ENCODE results near the gene FAM98C.
"Not testable (repeated sequence)": the region's sequence is repeated elsewhere in the genome, so short reads cannot be mapped to it uniquely, and the experiment has no call there.

FAM98C gene

DNA sequence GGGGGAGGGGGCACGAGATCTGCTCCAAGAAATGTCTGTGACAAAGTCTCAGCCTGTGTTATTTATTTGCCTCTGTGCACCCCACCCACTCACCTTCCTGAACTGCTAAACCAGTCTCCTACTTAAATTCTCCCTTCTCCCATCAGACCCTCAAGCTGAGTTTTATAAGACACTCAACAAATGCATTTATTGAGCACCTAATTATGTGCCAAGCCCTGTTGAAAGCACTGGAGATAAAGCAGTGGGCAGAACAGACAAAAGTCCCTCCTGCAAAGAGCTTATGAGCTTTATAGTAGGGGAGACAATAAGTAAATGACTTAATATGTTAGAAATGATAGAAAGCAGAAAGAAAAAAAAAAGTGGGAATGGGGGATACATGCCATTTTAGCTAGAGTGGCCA, 3.4 kb upstream of the FAM98C start:
- DNase-seq: no peak

DNA sequence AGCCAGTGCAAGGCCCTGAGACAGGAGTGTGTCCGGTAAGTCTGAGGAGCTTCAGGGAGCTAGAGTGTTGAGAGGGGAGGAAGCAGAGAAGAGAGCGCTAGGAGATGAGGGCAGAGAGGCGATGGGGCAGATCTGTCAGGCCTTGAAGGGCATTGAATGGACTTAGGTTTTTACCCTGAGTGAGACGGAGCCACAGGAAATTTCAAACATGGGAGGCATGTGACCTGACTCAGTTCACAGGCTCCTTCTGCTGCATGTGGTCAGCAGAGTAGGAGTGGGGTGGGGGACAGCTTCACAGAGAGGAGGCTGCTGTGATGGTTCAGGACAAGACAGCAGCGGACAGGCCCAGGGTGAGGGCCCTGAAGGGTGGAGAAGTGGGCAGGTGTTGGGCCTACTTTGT, 2.5 kb upstream of the FAM98C start:
- DNase-seq: no peak

DNA sequence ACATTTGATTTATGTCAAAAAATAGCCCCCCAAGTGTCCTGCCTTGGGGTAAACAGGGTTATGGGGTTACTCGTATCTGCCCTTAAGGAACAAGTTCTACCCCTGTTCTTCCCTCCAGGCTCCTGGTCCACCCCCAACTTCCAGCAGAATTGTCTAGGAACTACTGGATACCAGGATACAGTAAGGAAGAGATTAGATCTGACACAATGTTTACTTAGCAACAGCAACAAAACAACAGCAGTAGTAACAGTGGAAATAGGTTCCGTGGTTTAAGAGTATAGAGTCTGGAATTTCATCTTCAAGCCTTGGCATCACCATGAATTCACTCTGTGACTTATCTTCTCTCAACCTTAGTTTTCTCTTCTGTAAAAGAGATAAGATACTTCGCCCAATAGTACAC, 1.7 kb upstream of the FAM98C start:
- DNase-seq: no peak

DNA sequence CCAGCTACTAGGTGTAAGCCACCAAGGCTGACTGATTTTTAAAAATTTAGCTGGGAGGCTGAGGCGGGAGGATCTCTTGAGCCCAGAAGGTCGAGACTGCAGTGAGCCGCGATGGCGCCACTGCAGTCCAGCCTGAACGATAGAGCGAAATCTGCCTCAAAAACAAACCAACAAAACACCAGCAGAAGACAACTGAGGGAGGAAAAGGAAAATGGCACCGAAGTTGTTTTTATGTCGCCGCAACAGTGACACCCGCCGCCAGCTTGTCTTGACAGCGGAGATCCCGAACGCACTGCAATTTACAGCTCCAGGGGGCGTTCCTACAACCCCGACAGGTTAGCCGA, 298 bp upstream of the FAM98C start:
- no peak for DNase-seq

GRCh38 chr19:38404858-38405257, 2.0 kb downstream of the FAM98C start:
- DNase-seq: no peak

- no peak for DNase-seq
Measured at GRCh38 chr19:38405276-38405675, 2.4 kb downstream of the FAM98C start.

DNA sequence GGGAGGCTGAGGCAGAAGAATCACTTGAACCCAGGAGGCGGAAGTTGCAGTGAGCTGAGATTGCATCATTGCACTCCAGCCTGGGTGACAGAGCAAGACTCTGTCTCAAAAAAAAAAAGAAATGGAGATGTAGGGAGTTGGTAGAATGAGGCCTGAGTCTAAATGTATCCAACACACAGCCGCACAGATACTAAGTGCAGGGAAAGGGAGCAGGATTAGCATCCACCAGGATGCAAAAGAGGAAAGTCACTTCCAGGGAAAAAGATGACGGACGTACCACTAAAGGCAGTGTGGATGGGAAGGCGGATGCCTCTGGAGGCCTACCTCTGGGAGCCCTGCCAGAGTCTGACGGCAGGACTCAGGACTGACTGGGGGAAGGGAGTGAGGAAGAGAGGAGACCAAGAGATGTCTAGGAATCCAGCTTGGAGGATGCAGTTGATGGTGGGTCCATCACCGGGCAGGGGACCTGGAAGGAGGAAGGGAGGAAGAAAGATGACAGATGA, 6.8 kb downstream of the FAM98C start:
- DNase-seq: no peak

DNA sequence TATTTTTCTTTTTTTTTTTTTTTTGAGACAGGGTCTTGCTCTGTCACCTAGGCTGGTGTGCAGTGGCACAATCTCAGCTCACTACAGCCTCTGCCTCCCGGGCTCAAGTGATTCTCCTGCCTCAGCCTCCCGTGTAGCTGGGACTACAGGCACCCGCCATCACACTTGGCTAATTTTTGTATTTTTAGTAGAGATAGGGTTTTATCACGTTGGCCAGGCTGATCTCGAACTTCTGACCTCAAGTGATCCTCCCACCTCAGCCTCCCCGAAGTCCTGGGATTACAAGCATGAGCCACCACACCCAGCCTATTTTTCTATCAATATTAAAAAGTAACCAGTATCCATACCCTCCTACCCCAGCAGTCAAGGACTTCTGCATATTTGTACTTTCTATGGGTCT, 7.5 kb downstream of the FAM98C start:
- not testable (repeated sequence) for DNase-seq

GRCh38 chr19:38411041-38411712, 8.3 kb downstream of the FAM98C start:
- DNase-seq: no peak

- DNase-seq: not testable (repeated sequence)
Measured at GRCh38 chr19:38411898-38412297, 9.0 kb downstream of the FAM98C start.

- DNase-seq: no peak
Measured at GRCh38 chr19:38412491-38412890, 9.6 kb downstream of the FAM98C start.

- DNase-seq: no peak
Measured at GRCh38 chr19:38412961-38413360, 10.1 kb downstream of the FAM98C start.

DNA sequence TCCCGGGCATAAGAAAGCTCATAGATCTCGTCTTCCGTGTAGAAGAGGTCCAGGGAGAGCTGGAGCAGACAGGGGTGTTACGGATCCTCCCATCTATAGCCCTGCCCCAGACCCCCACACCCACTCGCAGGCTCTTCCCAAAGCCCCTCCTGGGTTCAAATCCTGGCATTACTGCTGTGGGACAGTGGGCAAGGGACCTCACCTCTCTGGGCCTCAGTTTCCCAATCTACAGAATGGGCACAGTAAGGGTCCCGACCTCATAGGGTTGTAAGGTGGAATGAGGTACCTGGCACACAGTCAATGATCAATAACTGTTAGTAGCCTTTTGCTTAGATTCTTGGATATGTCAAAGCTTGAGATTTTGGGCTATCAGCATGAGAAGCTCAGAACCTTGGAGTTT, 10.5 kb downstream of the FAM98C start:
- DNase-seq: no peak

DNA sequence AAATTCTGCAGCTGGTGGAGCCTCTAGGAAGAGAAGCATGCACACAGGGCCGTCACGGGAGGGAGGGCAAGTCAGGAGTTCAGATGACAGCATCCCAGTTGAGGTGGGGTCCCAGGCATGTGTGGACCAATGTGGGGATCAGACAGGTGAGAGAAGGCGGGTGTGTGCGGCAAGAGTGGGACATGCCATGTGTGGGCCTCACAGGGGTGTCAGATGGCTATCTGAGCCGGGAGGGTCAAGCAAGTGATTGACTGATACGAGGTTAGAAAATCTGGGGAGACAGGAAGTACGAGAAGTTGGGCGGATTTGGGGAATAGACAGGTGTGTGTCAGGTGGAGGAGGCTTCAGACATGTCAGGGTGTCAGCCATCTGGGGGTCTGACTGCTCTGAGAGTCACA, 14.3 kb downstream of the FAM98C start:
- DNase-seq: no peak

GRCh38 chr19:38417544-38418506, 14.9 kb downstream of the FAM98C start:
- peak; percentile 65 for DNase-seq

DNA sequence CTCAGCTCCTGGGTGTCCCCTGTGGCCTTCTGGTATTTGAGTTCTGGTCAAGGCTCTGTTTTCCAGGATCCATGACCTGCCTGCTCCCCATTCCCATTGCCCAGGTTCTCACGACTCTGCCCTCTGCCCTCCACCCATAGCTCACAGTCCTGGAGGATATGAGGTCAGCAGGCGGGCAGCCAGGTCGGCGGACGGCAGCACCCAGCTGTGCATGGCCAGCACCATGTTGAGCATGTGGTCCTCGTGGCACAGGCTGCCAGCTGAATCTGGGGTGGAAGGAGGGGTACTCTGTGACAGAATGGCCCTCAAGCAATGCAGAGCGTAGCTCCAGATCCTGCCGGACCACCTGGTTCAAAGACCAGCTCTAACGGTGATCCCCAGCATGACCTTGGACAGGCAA, 18.0 kb downstream of the FAM98C start:
- DNase-seq: no peak

GRCh38 chr19:38421856-38422255, 19.0 kb downstream of the FAM98C start:
- DNase-seq: no peak

DNA sequence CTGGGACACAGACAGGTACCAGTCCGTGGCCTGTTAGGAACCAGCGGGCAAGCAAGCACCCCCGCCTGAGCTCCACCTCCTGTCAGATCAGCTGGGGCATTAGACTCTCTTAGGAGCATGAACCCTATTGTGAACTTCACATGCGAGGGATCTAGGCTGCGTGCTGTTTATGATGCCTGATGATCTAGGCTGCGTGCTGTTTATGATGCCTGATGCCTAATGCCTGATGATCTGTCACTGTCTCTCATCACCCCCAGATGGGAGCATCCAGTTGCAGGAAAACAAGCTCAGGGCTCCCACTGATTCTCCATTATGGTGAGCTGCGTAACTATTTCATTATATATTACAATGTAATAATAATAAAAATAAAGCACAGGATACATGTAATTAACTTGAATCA, 19.5 kb downstream of the FAM98C start:
- DNase-seq: no peak

DNA sequence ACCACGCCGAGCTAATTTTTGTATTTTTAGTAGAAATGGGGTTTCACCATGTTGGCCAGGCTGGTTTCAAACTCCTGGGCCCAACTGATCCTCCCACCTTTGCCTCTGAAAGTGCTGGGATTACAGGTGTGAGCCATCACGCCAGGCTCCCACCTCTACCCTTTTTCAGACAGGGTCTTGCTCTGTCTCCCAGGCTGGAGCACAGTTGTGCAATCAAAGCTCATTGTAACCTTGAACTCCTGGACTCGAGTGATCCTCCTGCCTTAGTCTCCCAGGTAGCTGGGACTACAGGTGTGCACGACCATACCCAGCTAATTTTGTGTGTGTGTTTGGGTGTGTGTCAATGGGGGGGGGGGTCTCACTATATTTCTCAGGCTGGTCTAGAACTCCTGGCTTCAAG, 21.4 kb downstream of the FAM98C start:
- DNase-seq: no peak

- no peak for DNase-seq
Measured at GRCh38 chr19:38425222-38425809, 22.4 kb downstream of the FAM98C start.

DNA sequence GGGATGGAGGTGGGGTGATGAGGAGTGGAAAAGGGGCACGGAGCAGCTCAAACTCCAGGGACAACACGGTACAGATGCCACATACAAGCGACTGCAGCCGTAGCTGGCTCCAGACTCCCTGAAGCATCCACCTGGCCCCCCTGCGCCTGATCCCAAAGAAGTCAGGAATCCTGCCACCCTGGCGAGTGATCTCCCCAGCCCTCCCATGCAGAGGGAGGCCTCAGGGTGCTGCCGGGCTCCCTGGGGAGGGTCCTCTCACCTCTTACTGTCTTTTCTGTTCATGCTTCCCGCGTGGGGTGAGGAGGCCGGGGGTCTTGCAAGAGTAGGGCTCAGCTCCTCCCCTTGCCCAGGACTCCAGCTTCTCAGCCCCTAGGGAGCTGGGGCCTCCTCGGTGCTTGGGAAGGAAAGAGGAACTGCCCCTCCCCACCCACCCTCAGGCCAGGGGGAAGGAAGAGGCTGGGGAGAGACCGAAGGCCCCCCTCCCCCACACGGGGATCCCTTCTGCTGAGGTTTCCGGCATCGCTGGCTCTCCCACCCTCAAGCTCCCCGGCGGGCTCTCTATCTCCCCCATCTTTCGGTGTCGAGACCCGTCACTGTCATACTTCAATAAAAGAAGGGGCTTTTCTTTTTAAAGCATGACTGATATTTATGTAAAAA, 23.0 kb downstream of the FAM98C start, which contains the start of gene RASGRP4:
RASGRP4 (minus strand) TSS at position 410 of the 657 bp plus-strand sequence; CDS start at position 282, 128 bp downstream.
- peak; percentile 30 for DNase-seq

- DNase-seq: peak; percentile 57
Measured at GRCh38 chr19:38427035-38427677, 24.3 kb downstream of the FAM98C start.

Data from CD4-positive, alpha-beta T cell treated with Interleukin-4 for 4 hours (primary cell).